Large intestine (tissue), 3 donors: ENCODE measurements around the gene BEST2. TPM values are rescaled to one million over a fixed set of nuclear protein-coding genes. Genes with fewer than 3 reads are reported as not detected.

Experiments used
- DNase-seq, 2 donors: peaks; one replicate each; pipeline versions ENCODE4 v3.0.0 to v3.0.0-alpha.2; 2013
- H3K27ac ChIP-seq: one replicate; pipeline ENCODE4 v1.5.1; 2013; ENCODE audit warnings: low read length
- H3K27me3 ChIP-seq: 2 replicates; pipeline ENCODE4 v1.6.1; 2013; ENCODE audit warnings: low read length; ENCODE audit not compliant: control insufficient read depth, insufficient read depth
- H3K36me3 ChIP-seq: 2 replicates; pipeline ENCODE4 v1.6.1; 2013; ENCODE audit warnings: low read length; ENCODE audit not compliant: control insufficient read depth, insufficient read depth
- H3K4me1 ChIP-seq: one replicate; pipeline ENCODE4 v1.6.1; 2013; ENCODE audit warnings: low read length; ENCODE audit not compliant: control insufficient read depth, insufficient read depth
- H3K4me3 ChIP-seq: one replicate; pipeline ENCODE4 v1.5.1; 2013; ENCODE audit warnings: low read length
- H3K9me3 ChIP-seq: one replicate; pipeline ENCODE4 v1.6.1; 2013; ENCODE audit warnings: mild to moderate bottlenecking, low read depth, low read length, moderate library complexity; ENCODE audit not compliant: control insufficient read depth
- WGBS: methylation state at CpG from one replicate; pipeline ENCODE4 v1.1.5; 2013; ENCODE audit warnings: low lambda C conversion rate; ENCODE audit not compliant: insufficient coverage; 5-methylcytosine and 5-hydroxymethylcytosine counted together
- polyA plus RNA-seq: library from polyadenylated mRNA; unstranded; fragments of 120-200 nt; gene quantifications from one replicate; pipeline ENCODE4 v1.2.1, GENCODE V29; 2013

BEST2 gene
- polyA plus RNA-seq, 1 donor: 0.10 TPM

DNA sequence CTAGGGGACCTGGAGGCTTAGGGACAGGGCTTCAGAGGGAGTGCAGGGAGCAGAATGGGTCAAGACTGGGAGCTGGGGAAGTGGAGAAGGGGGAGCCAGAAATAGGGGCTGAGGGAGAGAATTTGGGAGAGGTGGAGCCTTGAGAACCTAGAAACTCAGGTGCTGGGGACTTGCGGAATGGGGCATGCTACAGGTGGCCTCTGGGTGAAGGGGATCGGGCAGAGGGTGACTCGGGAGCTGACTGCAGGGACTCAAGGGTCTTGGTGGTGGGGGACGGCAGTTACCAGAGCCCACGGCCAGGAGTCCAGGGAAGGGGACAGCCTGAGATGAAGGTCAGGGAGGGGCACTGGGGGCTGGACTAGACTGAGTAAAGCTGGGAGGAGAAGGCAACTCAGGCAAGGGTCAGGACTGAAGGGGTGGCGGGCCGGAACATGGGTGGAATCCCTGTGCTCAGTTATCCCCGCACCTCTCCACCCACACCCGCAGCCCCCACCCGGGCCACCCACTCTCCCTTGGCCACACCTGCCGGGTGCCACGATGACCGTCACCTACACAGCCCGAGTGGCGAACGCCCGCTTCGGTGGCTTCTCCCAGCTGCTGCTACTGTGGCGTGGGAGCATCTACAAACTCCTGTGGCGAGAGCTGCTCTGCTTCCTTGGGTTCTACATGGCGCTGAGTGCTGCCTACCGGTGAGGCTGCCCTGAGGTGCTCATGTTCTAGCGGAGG, 628 bp downstream of the BEST2 start:
- Histone ChIP-seq H3K4me3 (no peak overlapping the region), H3K27ac (no peak overlapping the region), H3K9me3 (peaks cover 13% of the 10 kb centered on the region), H3K4me1 (no peaks in the 10 kb centered on the region), H3K36me3 (peaks cover 13% of the 10 kb centered on the region), H3K27me3 (peaks cover 33% of the 10 kb centered on the region)
- no CpG with 5 or more reads among the region's 23 CpGs for WGBS
- no peak for DNase-seq

DNA sequence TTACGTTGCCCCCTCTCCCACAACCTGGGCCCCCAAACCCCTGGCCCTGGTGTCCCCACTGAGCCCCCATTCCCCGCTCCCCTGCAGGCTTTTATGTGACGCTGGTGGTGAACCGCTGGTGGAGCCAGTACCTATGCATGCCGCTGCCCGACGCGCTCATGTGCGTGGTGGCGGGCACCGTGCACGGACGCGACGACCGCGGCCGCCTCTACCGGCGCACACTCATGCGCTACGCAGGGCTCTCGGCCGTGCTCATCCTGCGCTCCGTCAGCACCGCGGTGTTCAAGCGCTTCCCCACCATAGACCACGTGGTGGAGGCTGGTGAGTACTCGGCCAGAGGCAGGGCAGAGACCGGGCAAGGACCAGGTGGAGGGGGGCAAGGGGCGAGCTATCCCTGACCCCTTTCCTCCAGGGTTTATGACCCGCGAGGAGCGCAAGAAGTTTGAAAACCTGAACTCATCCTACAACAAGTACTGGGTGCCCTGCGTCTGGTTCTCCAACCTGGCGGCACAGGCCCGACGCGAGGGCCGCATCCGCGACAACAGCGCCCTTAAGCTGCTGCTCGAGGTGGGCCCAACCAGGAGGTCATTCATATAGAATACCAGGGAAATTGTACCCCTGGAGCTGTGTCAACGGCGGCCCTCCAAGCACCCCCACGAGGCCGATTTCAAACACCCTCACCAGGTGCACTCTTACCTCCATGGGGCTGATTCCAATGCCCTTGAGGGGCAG, 3.0 kb downstream of the BEST2 start:
- Histone ChIP-seq H3K27me3 (peaks cover 33% of the 10 kb centered on the region), H3K4me1 (peaks cover 5% of the 10 kb centered on the region), H3K27ac (no peak overlapping the region), H3K36me3 (no peaks in the 10 kb centered on the region), H3K4me3 (no peak overlapping the region), H3K9me3 (no peaks in the 10 kb centered on the region)
- WGBS: no CpG with 5 or more reads among the region's 50 CpGs
- DNase-seq: no peak

DNA sequence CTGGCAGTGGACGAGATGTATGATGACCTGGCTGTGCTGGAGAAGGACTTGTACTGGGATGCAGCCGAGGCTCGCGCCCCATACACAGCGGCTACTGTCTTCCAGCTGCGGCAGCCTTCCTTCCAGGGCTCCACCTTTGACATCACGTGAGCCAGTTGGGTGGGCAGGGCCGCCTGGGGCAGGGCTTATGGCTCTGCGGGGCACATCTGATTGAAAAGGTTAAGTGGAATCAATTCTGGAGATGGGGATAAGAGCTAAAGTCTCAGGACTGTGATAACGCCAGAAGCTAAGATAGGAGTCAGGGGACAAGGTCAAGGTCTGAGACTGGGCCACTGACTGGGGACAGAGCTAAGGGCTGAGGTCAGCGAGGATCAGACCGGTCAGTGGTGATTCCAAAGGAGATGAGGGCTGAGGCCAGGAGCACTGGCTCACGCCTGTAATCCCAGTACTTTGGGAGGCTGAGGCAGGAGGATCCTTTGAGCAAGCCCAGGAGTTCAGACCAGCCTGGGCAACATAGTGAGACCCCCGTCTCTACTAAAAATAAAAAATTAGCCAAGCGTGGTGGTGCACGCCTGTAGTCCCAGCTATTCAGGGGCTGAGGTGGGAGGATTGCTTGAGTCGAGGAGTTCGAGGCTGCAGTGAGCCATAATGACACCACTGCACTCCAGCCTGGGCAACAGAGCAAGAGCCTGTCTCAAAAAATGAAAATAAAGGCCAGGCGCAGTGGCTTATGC, 4.7 kb downstream of the BEST2 start:
- no peak overlapping the region for H3K4me3 ChIP-seq
- peaks cover 22% of the 10 kb centered on the region for H3K27me3 ChIP-seq
- 60% methylated on average over 1 of the region's 19 CpGs for WGBS
- H3K27ac ChIP-seq: no peak overlapping the region
- DNase-seq: no peak
- H3K9me3 ChIP-seq: peaks cover 3% of the 10 kb centered on the region
- H3K4me1 ChIP-seq: peaks cover 5% of the 10 kb centered on the region
- H3K36me3 ChIP-seq: no peaks in the 10 kb centered on the region

DNA sequence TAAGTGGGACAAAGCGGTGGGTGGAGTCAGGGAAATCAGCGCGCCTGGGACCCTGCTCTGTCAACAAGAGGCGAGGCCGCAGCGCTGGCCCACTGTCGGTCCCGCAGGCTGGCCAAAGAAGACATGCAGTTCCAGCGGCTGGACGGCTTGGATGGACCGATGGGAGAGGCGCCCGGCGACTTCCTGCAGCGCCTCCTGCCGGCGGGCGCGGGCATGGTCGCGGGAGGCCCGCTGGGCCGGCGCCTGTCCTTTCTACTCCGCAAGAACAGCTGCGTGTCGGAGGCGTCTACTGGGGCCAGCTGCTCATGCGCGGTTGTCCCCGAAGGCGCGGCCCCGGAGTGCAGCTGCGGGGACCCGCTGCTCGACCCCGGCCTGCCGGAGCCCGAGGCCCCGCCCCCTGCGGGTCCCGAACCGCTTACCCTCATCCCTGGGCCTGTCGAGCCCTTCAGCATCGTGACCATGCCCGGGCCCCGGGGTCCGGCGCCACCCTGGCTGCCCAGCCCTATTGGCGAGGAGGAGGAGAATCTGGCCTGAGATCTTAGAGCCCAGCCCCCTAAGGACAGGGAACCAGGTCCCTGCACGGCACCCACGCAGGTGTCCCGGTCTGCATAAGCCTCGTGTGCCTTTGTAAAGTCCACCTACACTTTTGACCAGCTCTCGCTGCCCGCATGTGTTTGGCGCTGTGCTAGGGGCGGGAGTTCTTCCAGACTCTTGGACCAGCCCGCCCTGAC, 6.1 kb downstream of the BEST2 start:
- H3K4me3 ChIP-seq: peak overlapping the region; percentile 21
- peaks cover 8% of the 10 kb centered on the region for H3K36me3 ChIP-seq
- H3K4me1 ChIP-seq: peaks cover 5% of the 10 kb centered on the region
- H3K27ac ChIP-seq: no peak overlapping the region
- peaks cover 3% of the 10 kb centered on the region for H3K9me3 ChIP-seq
- peak; percentile 73 to 74 for DNase-seq
- no CpG with 5 or more reads among the region's 60 CpGs for WGBS
- H3K27me3 ChIP-seq: peaks cover 16% of the 10 kb centered on the region

DNA sequence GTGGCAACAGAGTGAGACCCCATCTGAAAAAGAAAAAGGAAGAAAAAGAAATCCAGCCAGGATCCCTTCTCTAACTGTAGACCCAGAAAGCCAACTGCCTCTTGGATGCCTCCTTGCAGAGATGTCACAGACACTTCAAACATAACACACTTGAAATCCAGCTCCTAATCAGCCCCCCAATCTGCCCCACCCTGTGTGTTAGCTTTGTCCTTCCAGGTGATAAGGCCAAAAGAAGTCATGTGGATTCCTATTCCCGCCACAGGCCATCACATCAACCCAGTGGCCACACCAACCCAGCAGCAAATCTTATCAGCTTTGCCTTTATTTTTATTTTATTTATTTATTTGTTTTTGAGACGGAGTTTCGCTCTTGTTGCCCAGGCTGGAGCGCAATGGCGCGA, 8.1 kb downstream of the BEST2 start:
- Histone ChIP-seq H3K4me3 (no peak overlapping the region), H3K9me3 (peaks cover 7% of the 10 kb centered on the region), H3K27ac (no peak overlapping the region), H3K4me1 (peaks cover 5% of the 10 kb centered on the region), H3K36me3 (peaks cover 25% of the 10 kb centered on the region), H3K27me3 (peaks cover 2% of the 10 kb centered on the region)
- no peak for DNase-seq
- WGBS: no CpG with 5 or more reads among the region's 6 CpGs

DNA sequence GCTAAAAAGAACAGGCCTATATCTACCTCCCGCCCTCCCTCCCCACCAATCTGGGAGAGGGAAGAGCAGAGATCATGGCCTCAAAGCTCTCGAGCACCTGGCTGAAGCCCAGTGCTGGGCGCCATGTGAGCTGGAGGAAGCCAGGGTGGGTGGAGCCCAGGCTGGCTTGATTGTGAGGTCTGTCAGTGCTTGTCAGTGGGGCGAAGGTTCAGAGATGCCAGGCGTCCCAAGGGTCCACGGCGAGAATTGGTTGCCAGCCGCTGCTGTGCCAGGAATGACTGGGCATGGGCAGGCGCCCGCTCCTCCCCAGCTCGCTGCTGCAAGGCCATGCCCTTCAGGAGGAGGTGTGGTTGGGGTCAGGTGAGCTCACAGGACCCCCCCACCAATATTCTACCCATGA, 11.5 kb downstream of the BEST2 start:
- peaks cover 7% of the 10 kb centered on the region for H3K9me3 ChIP-seq
- H3K4me3 ChIP-seq: no peak overlapping the region
- no peaks in the 10 kb centered on the region for H3K27me3 ChIP-seq
- no peak overlapping the region for H3K27ac ChIP-seq
- peaks cover 50% of the 10 kb centered on the region for H3K36me3 ChIP-seq
- DNase-seq: no peak
- no CpG with 5 or more reads among the region's 11 CpGs for WGBS
- peaks cover 4% of the 10 kb centered on the region for H3K4me1 ChIP-seq

DNA sequence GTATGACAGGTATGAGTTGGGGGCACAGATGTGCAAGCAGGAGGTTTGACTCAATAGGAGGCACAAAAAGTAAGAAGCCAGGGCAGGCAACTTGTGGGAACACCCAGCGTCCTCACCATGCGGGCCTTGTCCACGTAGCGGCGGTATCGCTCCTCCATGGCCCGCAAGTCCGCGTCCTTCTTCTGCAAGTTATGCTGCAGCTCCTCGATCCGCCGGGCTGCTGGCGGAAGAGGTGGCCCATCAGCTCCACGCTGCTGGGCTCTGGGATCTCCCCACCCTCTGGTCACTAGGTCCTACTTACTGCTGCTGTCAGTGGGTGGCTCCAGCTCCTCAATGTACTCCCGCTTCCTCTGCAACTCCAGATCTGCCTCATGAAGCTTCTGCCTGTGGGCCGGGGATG, 13.1 kb downstream of the BEST2 start:
- H3K27me3 ChIP-seq: no peaks in the 10 kb centered on the region
- no peak overlapping the region for H3K4me3 ChIP-seq
- peaks cover 3% of the 10 kb centered on the region for H3K4me1 ChIP-seq
- whole genome bisulfite sequencing: 100% methylated on average over 1 of the region's 16 CpGs
- peaks cover 7% of the 10 kb centered on the region for H3K9me3 ChIP-seq
- no peak overlapping the region for H3K27ac ChIP-seq
- H3K36me3 ChIP-seq: peaks cover 57% of the 10 kb centered on the region
- no peak for DNase-seq

DNA sequence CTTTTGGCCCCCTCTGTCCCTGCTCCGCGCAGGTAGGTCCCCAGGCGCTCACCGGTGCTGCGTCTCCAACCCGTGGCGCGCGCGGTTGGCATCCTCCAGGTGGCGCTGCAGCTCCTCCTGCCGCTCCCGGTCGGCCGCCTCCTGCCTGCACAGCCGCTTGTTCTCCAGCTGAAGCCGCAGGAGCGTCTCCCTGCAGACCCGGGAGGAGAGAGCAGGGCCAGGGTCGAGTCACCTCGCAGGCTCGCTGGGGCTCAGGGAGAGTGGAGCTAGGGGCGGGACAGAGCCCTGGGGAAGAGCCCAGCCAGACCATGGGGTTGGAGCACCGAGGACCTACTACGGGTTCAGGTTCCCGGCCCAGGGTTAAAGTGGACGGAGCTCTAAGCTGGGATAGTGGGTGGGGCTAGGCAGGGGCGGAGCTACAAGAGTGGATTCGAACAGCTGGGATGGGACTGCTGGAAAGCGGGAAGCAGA, 14.5 kb downstream of the BEST2 start:
- Histone ChIP-seq H3K27ac (peak overlapping the region; percentile 79), H3K27me3 (no peaks in the 10 kb centered on the region), H3K4me3 (peak overlapping the region; percentile 40), H3K36me3 (peaks cover 66% of the 10 kb centered on the region), H3K9me3 (peaks cover 4% of the 10 kb centered on the region), H3K4me1 (peaks cover 3% of the 10 kb centered on the region)
- WGBS: 6% methylated on average over 3 of the region's 30 CpGs
- peak; percentile 78 to 88 for DNase-seq

DNA sequence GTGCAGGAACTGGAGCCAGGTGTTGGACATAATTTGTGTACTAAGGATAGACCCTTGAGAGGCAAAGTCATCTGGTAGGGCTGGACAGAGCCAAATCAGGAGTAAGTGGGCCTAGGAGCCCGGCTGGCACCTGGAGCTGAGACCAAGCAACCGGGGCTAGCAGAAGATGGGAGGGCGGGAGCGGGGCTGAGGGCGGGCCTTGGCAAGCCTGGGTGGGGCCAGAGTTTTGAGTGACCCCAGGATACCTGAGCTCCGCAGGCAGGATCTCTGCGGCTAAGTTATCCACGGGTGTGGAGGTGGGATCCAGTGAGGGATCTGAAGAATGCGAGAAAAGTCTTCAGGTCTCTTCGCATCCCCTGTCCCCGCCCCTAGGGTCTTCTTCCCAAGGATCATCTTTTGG, 15.6 kb downstream of the BEST2 start:
- peaks cover 4% of the 10 kb centered on the region for H3K9me3 ChIP-seq
- DNase-seq: no peak
- no peaks in the 10 kb centered on the region for H3K27me3 ChIP-seq
- WGBS: no CpG with 5 or more reads among the region's 11 CpGs
- peaks cover 69% of the 10 kb centered on the region for H3K36me3 ChIP-seq
- H3K4me3 ChIP-seq: no peak overlapping the region
- H3K27ac ChIP-seq: no peak overlapping the region
- H3K4me1 ChIP-seq: peaks cover 3% of the 10 kb centered on the region

DNA sequence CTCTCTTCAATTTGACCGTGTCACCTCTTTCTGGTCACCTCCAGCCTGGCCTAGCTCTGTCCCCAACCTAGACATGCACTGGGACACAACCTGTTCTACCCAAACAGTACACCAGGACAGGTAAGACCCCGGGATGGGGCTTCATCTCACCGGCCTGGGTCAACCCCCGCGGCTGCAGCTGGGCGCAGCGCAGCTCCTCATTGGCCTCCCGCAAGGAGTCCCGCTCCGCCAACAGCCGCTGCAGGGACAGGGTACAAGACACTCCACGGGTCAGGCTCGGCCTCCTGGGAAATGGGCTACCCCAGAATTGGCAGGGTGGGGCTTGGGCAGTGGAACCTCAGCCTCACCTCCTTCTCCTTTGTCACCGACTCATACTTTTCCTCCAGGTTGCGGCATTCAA, 16.1 kb downstream of the BEST2 start:
- DNase-seq: no peak
- no peak overlapping the region for H3K27ac ChIP-seq
- WGBS: 100% methylated on average over 1 of the region's 15 CpGs
- H3K27me3 ChIP-seq: no peaks in the 10 kb centered on the region
- peaks cover 4% of the 10 kb centered on the region for H3K9me3 ChIP-seq
- H3K36me3 ChIP-seq: peaks cover 70% of the 10 kb centered on the region
- H3K4me1 ChIP-seq: peaks cover 3% of the 10 kb centered on the region
- H3K4me3 ChIP-seq: no peak overlapping the region
